ENCODE measurements around the gene TLX2. TPM values are rescaled to one million over a fixed set of nuclear protein-coding genes. Genes with fewer than 3 reads are reported as not detected.

The TLX2 gene
- total and polyA plus RNA-seq, 2 of the 13 experiments (the other 11 are each of a cell fraction or from before 2014, with no cell fraction given) = 0.05 to 0.20 TPM

DNA sequence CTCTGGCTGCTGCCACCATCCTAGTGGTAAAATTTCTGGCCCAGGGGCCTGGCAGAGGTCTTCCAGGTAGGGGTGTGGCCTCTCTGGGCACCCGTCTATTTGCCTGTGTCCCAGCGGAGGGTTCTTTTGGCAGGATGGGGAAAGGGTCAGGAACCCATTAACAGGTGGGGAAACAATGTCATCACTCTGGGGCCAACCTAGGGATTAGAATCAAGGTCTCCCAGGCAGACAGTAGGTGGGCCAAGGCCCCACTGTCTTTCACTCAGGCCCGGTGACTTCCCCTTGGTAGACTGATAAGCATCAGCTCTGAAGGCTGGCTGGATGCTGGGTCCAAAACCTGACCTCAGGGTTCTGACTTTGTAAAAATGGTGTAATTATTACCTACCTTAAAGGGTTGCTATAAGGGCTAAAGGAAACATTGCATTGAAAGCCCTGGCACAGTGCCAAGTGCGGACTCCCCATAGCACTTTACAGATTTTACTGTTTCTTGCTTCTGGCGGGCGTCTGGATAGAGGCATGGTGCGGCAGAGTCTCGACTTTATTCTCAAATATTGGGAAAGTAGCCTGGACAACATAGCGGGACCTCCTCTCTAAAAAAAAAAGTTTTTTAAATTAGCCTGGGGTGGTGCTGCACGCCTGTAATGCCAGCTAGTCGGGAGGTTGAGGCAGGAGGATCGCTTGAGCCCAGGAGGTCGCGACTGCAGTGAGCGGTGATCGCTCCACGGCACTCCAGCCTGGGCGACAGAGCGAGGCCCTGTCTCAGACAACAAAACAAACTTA lies 17.1 kb upstream of the TLX2 start (continued):
- TF ChIP-seq ZNF235 (CRISPR knock-in tag; IDR thresholded peaks at IDR 0.05; ENCODE audit: borderline replicate concordance) (peak; percentile 5; the same call in 1 of the 2 replicates), RAD21 (CRISPR knock-in tag; IDR thresholded peaks at IDR 0.05) (peak; percentile 7; the same call in 1 of the 2 replicates), SALL1 (CRISPR knock-in tag; IDR thresholded peaks at IDR 0.05) (peak; percentile 35), SOX6 (IDR thresholded peaks at IDR 0.05) (no peak), SOX6 (CRISPR knock-in tag; IDR thresholded peaks at IDR 0.05) (peak; percentile 84), ZSCAN21 (CRISPR knock-in tag; IDR thresholded peaks at IDR 0.05; ENCODE audit: borderline replicate concordance) (0 out of 2 replicates have a peak, but pooled peaks have one; percentile 39), CCDC6 (CRISPR knock-in tag; IDR thresholded peaks at IDR 0.05) (peak; percentile 30; the same call in 1 of the 2 replicates), GABPB1 (CRISPR knock-in tag; IDR thresholded peaks at IDR 0.05) (no peak), GFI1 (CRISPR knock-in tag; IDR thresholded peaks at IDR 0.05; ENCODE audit: borderline replicate concordance) (no peak), PRPF4 (IDR thresholded peaks at IDR 0.05; ENCODE audit: low read depth, low read length, poor library complexity, severe bottlenecking) (no peak)
- TF ChIP-seq, protein P1, sequence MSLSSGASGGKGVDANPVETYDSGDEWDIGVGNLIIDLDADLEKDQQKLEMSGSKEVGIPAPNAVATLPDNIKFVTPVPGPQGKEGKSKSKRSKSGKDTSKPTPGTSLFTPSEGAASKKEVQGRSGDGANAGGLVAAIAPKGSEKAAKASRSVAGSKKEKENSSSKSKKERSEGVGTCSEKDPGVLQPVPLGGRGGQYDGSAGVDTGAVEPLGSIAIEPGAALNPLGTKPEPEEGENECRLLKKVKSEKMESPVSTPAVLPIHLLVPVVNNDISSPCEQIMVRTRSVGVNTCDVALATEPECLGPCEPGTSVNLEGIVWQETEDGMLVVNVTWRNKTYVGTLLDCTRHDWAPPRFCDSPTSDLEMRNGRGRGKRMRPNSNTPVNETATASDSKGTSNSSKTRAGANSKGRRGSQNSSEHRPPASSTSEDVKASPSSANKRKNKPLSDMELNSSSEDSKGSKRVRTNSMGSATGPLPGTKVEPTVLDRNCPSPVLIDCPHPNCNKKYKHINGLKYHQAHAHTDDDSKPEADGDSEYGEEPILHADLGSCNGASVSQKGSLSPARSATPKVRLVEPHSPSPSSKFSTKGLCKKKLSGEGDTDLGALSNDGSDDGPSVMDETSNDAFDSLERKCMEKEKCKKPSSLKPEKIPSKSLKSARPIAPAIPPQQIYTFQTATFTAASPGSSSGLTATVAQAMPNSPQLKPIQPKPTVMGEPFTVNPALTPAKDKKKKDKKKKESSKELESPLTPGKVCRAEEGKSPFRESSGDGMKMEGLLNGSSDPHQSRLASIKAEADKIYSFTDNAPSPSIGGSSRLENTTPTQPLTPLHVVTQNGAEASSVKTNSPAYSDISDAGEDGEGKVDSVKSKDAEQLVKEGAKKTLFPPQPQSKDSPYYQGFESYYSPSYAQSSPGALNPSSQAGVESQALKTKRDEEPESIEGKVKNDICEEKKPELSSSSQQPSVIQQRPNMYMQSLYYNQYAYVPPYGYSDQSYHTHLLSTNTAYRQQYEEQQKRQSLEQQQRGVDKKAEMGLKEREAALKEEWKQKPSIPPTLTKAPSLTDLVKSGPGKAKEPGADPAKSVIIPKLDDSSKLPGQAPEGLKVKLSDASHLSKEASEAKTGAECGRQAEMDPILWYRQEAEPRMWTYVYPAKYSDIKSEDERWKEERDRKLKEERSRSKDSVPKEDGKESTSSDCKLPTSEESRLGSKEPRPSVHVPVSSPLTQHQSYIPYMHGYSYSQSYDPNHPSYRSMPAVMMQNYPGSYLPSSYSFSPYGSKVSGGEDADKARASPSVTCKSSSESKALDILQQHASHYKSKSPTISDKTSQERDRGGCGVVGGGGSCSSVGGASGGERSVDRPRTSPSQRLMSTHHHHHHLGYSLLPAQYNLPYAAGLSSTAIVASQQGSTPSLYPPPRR (CRISPR knock-in tag; IDR thresholded peaks at IDR 0.05; ENCODE audit: borderline replicate concordance) = peak; percentile 71; the same call in 1 of the 2 replicates
- TF ChIP-seq, protein P2, sequence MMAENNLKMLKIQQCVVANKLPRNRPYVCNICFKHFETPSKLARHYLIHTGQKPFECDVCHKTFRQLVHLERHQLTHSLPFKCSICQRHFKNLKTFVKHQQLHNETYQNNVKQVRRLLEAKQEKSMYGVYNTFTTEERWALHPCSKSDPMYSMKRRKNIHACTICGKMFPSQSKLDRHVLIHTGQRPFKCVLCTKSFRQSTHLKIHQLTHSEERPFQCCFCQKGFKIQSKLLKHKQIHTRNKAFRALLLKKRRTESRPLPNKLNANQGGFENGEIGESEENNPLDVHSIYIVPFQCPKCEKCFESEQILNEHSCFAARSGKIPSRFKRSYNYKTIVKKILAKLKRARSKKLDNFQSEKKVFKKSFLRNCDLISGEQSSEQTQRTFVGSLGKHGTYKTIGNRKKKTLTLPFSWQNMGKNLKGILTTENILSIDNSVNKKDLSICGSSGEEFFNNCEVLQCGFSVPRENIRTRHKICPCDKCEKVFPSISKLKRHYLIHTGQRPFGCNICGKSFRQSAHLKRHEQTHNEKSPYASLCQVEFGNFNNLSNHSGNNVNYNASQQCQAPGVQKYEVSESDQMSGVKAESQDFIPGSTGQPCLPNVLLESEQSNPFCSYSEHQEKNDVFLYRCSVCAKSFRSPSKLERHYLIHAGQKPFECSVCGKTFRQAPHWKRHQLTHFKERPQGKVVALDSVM (CRISPR knock-in tag; IDR thresholded peaks at IDR 0.05) = peak; percentile 67; the same call in 1 of the 2 replicates
- TF ChIP-seq, protein P3, sequence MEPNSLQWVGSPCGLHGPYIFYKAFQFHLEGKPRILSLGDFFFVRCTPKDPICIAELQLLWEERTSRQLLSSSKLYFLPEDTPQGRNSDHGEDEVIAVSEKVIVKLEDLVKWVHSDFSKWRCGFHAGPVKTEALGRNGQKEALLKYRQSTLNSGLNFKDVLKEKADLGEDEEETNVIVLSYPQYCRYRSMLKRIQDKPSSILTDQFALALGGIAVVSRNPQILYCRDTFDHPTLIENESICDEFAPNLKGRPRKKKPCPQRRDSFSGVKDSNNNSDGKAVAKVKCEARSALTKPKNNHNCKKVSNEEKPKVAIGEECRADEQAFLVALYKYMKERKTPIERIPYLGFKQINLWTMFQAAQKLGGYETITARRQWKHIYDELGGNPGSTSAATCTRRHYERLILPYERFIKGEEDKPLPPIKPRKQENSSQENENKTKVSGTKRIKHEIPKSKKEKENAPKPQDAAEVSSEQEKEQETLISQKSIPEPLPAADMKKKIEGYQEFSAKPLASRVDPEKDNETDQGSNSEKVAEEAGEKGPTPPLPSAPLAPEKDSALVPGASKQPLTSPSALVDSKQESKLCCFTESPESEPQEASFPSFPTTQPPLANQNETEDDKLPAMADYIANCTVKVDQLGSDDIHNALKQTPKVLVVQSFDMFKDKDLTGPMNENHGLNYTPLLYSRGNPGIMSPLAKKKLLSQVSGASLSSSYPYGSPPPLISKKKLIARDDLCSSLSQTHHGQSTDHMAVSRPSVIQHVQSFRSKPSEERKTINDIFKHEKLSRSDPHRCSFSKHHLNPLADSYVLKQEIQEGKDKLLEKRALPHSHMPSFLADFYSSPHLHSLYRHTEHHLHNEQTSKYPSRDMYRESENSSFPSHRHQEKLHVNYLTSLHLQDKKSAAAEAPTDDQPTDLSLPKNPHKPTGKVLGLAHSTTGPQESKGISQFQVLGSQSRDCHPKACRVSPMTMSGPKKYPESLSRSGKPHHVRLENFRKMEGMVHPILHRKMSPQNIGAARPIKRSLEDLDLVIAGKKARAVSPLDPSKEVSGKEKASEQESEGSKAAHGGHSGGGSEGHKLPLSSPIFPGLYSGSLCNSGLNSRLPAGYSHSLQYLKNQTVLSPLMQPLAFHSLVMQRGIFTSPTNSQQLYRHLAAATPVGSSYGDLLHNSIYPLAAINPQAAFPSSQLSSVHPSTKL (CRISPR knock-in tag; IDR thresholded peaks at IDR 0.05) = peak; percentile 35; the same call in 1 of the 2 replicates
- TF ChIP-seq, protein P4, sequence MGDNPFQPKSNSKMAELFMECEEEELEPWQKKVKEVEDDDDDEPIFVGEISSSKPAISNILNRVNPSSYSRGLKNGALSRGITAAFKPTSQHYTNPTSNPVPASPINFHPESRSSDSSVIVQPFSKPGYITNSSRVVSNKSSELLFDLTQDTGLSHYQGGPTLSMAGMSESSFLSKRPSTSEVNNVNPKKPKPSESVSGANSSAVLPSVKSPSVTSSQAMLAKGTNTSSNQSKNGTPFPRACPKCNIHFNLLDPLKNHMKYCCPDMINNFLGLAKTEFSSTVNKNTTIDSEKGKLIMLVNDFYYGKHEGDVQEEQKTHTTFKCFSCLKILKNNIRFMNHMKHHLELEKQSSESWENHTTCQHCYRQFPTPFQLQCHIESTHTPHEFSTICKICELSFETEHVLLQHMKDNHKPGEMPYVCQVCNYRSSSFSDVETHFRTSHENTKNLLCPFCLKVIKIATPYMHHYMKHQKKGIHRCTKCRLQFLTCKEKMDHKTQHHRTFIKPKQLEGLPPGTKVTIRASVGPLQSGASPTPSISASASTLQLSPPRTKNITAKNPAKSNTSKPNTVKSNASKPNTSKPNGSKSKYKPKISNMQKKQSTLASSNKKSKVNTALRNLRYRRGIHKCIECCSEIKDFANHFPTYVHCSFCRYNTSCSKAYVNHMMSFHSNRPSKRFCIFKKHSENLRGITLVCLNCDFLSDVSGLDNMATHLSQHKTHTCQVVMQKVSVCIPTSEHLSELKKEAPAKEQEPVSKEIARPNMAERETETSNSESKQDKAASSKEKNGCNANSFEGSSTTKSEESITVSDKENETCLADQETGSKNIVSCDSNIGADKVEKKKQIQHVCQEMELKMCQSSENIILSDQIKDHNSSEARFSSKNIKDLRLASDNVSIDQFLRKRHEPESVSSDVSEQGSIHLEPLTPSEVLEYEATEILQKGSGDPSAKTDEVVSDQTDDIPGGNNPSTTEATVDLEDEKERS (CRISPR knock-in tag; IDR thresholded peaks at IDR 0.05) = no peak

Measured in HepG2 (cell line).